Measurements from ENCODE around the gene WDR18.
A peak's percentile ranks its signal among the peaks of the same experiment; 100 is the strongest.

Gene WDR18

DNA sequence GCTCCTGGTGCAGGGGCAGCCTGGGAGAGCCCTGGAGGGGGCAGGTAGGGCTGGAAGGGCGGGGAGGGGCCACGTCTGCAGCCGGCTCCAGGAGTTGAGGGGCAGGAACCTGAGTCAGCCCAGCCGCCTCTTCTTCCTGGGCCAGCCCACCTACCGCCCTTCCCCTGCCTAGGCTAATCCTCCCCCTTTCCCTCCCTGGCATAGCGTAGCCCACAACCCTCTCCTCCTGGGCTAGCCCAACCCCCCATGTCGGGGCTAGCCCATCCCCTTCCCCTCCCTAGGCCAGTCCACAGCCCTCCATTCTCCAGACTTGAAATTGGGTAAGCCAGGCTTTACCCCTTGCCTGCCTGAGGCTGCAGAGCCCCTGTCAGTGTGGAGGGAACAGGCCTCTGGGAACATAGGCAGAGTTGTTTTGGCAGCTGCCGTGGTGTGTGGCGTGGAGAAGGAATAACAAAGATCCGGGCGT is 20.6 kb upstream of the WDR18 start:
- Histone ChIP-seq H3K36me3 (peaks cover 73% of the 10 kb centered on the region), H3K27ac (no peak overlapping the region), H3K9me3 (ENCODE audit: severe bottlenecking) (peaks cover 7% of the 10 kb centered on the region), H3K4me3 (ENCODE audit: low read depth, low read length) (no peak overlapping the region), H3K27me3 (ENCODE audit: insufficient read depth, low read depth, severe bottlenecking) (no peaks in the 10 kb centered on the region)
- no peak for TF ChIP-seq CTCF (IDR thresholded peaks at IDR 0.05; ENCODE audit: low read depth, low read length)
- no peak for DNase-seq

GRCh38 chr19:964116-964520 is 20.0 kb upstream of the WDR18 start:
- TF ChIP-seq CTCF (IDR thresholded peaks at IDR 0.05; ENCODE audit: low read depth, low read length) = no peak
- H3K4me3 ChIP-seq (ENCODE audit: low read depth, low read length) = no peak overlapping the region
- peaks cover 7% of the 10 kb centered on the region for H3K9me3 ChIP-seq (ENCODE audit: severe bottlenecking)
- no peak for DNase-seq
- no peaks in the 10 kb centered on the region for H3K27me3 ChIP-seq (ENCODE audit: insufficient read depth, low read depth, severe bottlenecking)
- H3K36me3 ChIP-seq = peaks cover 75% of the 10 kb centered on the region
- H3K27ac ChIP-seq = no peak overlapping the region

- peaks cover 77% of the 10 kb centered on the region for H3K36me3 ChIP-seq
- TF ChIP-seq CTCF (IDR thresholded peaks at IDR 0.05; ENCODE audit: low read depth, low read length) = no peak
- no peak overlapping the region for H3K4me3 ChIP-seq (ENCODE audit: low read depth, low read length)
- H3K27me3 ChIP-seq (ENCODE audit: insufficient read depth, low read depth, severe bottlenecking) = no peaks in the 10 kb centered on the region
- H3K9me3 ChIP-seq (ENCODE audit: severe bottlenecking) = peaks cover 7% of the 10 kb centered on the region
- DNase-seq = no peak
- H3K27ac ChIP-seq = no peak overlapping the region
Observed at GRCh38 chr19:964761-965694, 19.1 kb upstream of the WDR18 start.

GRCh38 chr19:966485-967088 is 17.6 kb upstream of the WDR18 start:
- H3K27me3 ChIP-seq (ENCODE audit: insufficient read depth, low read depth, severe bottlenecking) = no peaks in the 10 kb centered on the region
- peaks cover 17% of the 10 kb centered on the region for H3K9me3 ChIP-seq (ENCODE audit: severe bottlenecking)
- no peak for TF ChIP-seq CTCF (IDR thresholded peaks at IDR 0.05; ENCODE audit: low read depth, low read length)
- no peak for DNase-seq
- no peak overlapping the region for H3K27ac ChIP-seq
- H3K4me3 ChIP-seq (ENCODE audit: low read depth, low read length) = no peak overlapping the region
- peaks cover 77% of the 10 kb centered on the region for H3K36me3 ChIP-seq

GRCh38 chr19:970695-971094 is 13.4 kb upstream of the WDR18 start:
- no peak overlapping the region for H3K27ac ChIP-seq
- DNase-seq = peak; percentile 42
- H3K27me3 ChIP-seq (ENCODE audit: insufficient read depth, low read depth, severe bottlenecking) = no peaks in the 10 kb centered on the region
- peak; percentile 77 for TF ChIP-seq CTCF (IDR thresholded peaks at IDR 0.05; ENCODE audit: low read depth, low read length)
- H3K9me3 ChIP-seq (ENCODE audit: severe bottlenecking) = peaks cover 10% of the 10 kb centered on the region
- no peak overlapping the region for H3K4me3 ChIP-seq (ENCODE audit: low read depth, low read length)
- H3K36me3 ChIP-seq = peaks cover 53% of the 10 kb centered on the region

Measured in WERI-Rb-1 (cell line).